Measurements from ENCODE around the gene HMOX2.

GRCh38 chr16:4544473-4544872 is 68.3 kb downstream of the HMOX2 start:
- TF ChIP-seq CTCF (IDR thresholded peaks at IDR 0.05; ENCODE audit: extremely low read depth in 1 of 2, insufficient read depth in 1 of 2, low read depth in 1 of 2, low read length in 2 of 2) (no peak), JUN (IDR thresholded peaks at IDR 0.05; ENCODE audit: borderline replicate concordance, insufficient read depth, insufficient read length, low read depth) (no peak), POLR2A (IDR thresholded peaks at IDR 0.05; ENCODE audit: low read depth, low read length) (no peak), EZH2 (IDR thresholded peaks at IDR 0.05; ENCODE audit: borderline replicate concordance, low read depth, low read length, severe bottlenecking) (no peak), MAX (IDR thresholded peaks at IDR 0.05; ENCODE audit: insufficient read depth, insufficient read length) (no peak)

Measured in endothelial cell of umbilical vein (primary cell).